Pancreas (tissue), 10 donors: ENCODE results near the gene AUP1. TPM values are rescaled to one million over a fixed set of nuclear protein-coding genes. Genes with fewer than 3 reads are reported as not detected.

Source experiments
- ATAC-seq, 4 donors: fragments of 200-7000 bp; cut with Tn5 transposase; one replicate each; pipeline versions ENCODE4 v1.8.0 to v1.9.1; 2020; ENCODE audit warnings: mild to moderate bottlenecking in 4 of 4, moderate library complexity in 4 of 4
- DNase-seq, 6 donors: peaks; one replicate each; pipeline ENCODE4 v3.0.0-alpha.2; 2020
- FAIRE-seq: peaks from 2 replicates; lab custom pipeline; 2012; peaks lifted over from hg19 to GRCh38; lab: Jason Lieb, UNC
- H3K27ac ChIP-seq, 4 donors: fragments of 200-600 bp; sonication (generic); 1 replicate in 3 of 4; 2 replicates in 1 of 4; pipeline versions ENCODE4 v1.5.0 to v1.8.0; 2020
- H3K27me3 ChIP-seq, 4 donors: fragments of 200-600 bp; one replicate each; pipeline ENCODE4 v1.8.0; 2021
- H3K36me3 ChIP-seq, 3 donors: fragments of 200-600 bp; sonication (generic) in 1 of 3; one replicate each; pipeline versions ENCODE4 v1.5.0 to v1.8.0; 2020 to 2021
- H3K4me1 ChIP-seq, 3 donors: fragments of 200-600 bp; one replicate each; pipeline ENCODE4 v1.8.0; 2021
- H3K4me3 ChIP-seq, 4 donors: fragments of 200-600 bp; sonication (generic) in 2 of 4; one replicate each; pipeline versions ENCODE4 v1.5.0 to v1.8.0; 2020 to 2021
- H3K9me3 ChIP-seq, 4 donors: fragments of 200-600 bp; one replicate each; pipeline ENCODE4 v1.8.0; 2021
- CTCF ChIP-seq, 4 donors: fragments of 200-600 bp; sonication (generic) in 3 of 4; IDR thresholded peaks; one replicate each; pipeline versions ENCODE4 v1.5.0 to v1.8.0; 2021; ENCODE audit warnings: antibody characterized with exemption in 4 of 4
- WGBS, 2 donors: extraction: QIAGEN DNeasy Blood & Tissue Kit; methylation state at CpG; one replicate each; pipeline ENCODE4 v1.1.7; 2013; 5-methylcytosine and 5-hydroxymethylcytosine counted together
- intact Hi-C, 3 donors: fragments of 100-400 bp; cut with DNase I; formaldehyde crosslinking; loops; one replicate each; pipeline versions ENCODE4 v1.11.1 to v1.14.2; 2022
- polyA plus RNA-seq, 2 donors: library from polyadenylated mRNA; stranded (reverse); fragments of 200-250 nt; gene quantifications; one replicate each; pipeline ENCODE4 v1.2.3, GENCODE V29; 2013
- total RNA-seq, 6 donors: library from RNA; stranded (reverse); fragmentation: NEBNext Ultra II Directional in 4 of 6; extraction: Animal tissue kit (Norgen Biotek cat#: 25700) in 4 of 6; gene quantifications; one replicate each; pipeline versions ENCODE4 v1.2.1 to v1.2.4, GENCODE V29; 2021 to 2023
- donor health status: healthy with polysubstance abuse.
- donor health status: DM: no; HTN: no; CAD: no; lungs with moderate emphysema.
- donor health status: DM: no; HTN: no; CAD: no.
- donor health status: control.
- donor health status: control.
- donor health status: Bipolar disorder and iron deficiency.
- donor health status: DM: yes; HTN: yes; CAD: no.
- donor health status: DM: no; HTN: no; CAD: no.
- donor health status: DM: no; HTN: no; CAD: no.
- donor health status: DM: yes; HTN: yes; CAD: no.

The AUP1 gene
- total and polyA plus RNA-seq, 8 donors, result 62.1 to 258 (median 71.8) TPM

- peaks cover 0 to 9% (median under 1%) of the 10 kb centered on the region in 4 donors for H3K27me3 ChIP-seq
- no peaks in the 10 kb centered on the region for H3K9me3 ChIP-seq
- DNase-seq (peak in 1 of 6 donors; percentile 35), FAIRE-seq (no peak), ATAC-seq (no peak)
- no peak overlapping the region for H3K4me3 ChIP-seq
- intact Hi-C loops, result no loop called here
- peaks cover 0 to 13% (median 0%) of the 10 kb centered on the region in 3 donors for H3K36me3 ChIP-seq
- H3K27ac ChIP-seq, result no peak overlapping the region
- WGBS, 2 donors, result 88 to 90% methylated on average over 10 of the region's 10 CpGs
- TF ChIP-seq CTCF (IDR thresholded peaks at IDR 0.05), result no peak
- peaks cover 7 to 11% (median 7%) of the 10 kb centered on the region in 3 donors for H3K4me1 ChIP-seq
These were observed 4.4 kb downstream of the AUP1 start for GRCh38 chr2:74524955-74525716.

- Histone ChIP-seq H3K4me3 (no peak overlapping the region), H3K9me3 (no peaks in the 10 kb centered on the region), H3K36me3 (peaks cover 0 to 13% (median 0%) of the 10 kb centered on the region in 3 donors), H3K4me1 (peaks cover 7 to 11% (median 7%) of the 10 kb centered on the region in 3 donors), H3K27me3 (peaks cover 0 to 21% (median 3%) of the 10 kb centered on the region in 4 donors), H3K27ac (no peak overlapping the region)
- ATAC-seq, result no peak
- FAIRE-seq, result no peak
- WGBS, 2 donors, result 63 to 78% methylated on average over 9 of the region's 9 CpGs
- intact Hi-C loops, result no loop called here
- TF ChIP-seq CTCF (IDR thresholded peaks at IDR 0.05), result no peak
- DNase-seq, result peak in 1 of 6 donors; percentile 40
These were observed 5.5 kb downstream of the AUP1 start for GRCh38 chr2:74524005-74524404.

GRCh38 chr2:74522516-74522915 is 7.0 kb downstream of the AUP1 start:
- DNase-seq (peak in 1 of 6 donors; percentile 11), ATAC-seq (no peak), FAIRE-seq (no peak)
- H3K36me3 ChIP-seq, result peaks cover 0 to 12% (median 0%) of the 10 kb centered on the region in 3 donors
- no peak overlapping the region for H3K4me3 ChIP-seq
- H3K27me3 ChIP-seq, result peaks cover 0 to 32% (median 3%) of the 10 kb centered on the region in 4 donors
- intact Hi-C loops, result no loop called here
- WGBS, 2 donors, result 54 to 74% methylated on average over 3 of the region's 3 CpGs
- no peak for TF ChIP-seq CTCF (IDR thresholded peaks at IDR 0.05)
- no peaks in the 10 kb centered on the region for H3K4me1 ChIP-seq
- H3K9me3 ChIP-seq, result no peaks in the 10 kb centered on the region
- H3K27ac ChIP-seq, result no peak overlapping the region

DNA sequence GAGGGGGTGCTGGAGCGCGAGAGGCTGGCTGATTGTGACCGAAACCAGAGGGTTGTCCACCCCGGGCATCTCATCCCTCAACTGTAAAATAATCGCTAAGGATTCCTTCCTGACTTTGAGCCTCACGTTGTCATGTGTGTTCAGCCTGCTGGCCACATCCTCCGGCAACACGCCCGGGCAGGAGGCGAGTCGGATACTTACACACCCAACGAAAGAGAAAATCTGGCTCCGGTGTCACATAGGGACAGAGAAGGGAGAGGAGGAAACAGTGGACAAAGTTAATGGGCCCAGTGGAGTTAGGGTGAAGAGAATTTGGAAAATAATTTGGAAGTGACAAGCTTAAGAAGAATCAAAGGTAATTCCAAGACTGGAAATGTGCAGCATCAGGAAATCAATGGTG is 12.9 kb downstream of the AUP1 start:
- TF ChIP-seq CTCF (IDR thresholded peaks at IDR 0.05), result no peak
- FAIRE-seq (no peak), DNase-seq (no peak), ATAC-seq (no peak)
- Histone ChIP-seq H3K4me1 (peaks cover 0 to 9% (median 0%) of the 10 kb centered on the region in 3 donors), H3K27me3 (peaks cover 0 to 85% (median 14%) of the 10 kb centered on the region in 4 donors), H3K36me3 (no peaks in the 10 kb centered on the region), H3K9me3 (no peaks in the 10 kb centered on the region), H3K4me3 (peak overlapping the region in 1 of 4 donors; percentile 45), H3K27ac (no peak overlapping the region)
- WGBS, 2 donors, result 67 to 72% methylated on average over 13 of the region's 13 CpGs
- intact Hi-C loops, result no loop called here
